Activated CD4-positive, alpha-beta T cell treated with anti-CD3 and anti-CD28 coated beads, Interleukin-2, amount 50 U/mL, for 16 hours (primary cell): ENCODE data around the gene CELF5.
"Not testable (repeated sequence)": the region's sequence is repeated elsewhere in the genome, so short reads cannot be mapped to it uniquely, and the experiment has no call there.

Experiments used
- DNase-seq: peaks from one replicate; pipeline ENCODE4 v3.0.0-alpha.2; 2020

CELF5 gene

GRCh38 chr19:3190921-3191805, 33.3 kb upstream of the CELF5 start:
- no peak for DNase-seq

- DNase-seq = not testable (repeated sequence)
Observed at GRCh38 chr19:3191806-3192104, 32.7 kb upstream of the CELF5 start.

GRCh38 chr19:3192228-3192635, 32.2 kb upstream of the CELF5 start:
- no peak for DNase-seq

GRCh38 chr19:3192684-3193083, 31.8 kb upstream of the CELF5 start:
- DNase-seq = no peak

- no peak for DNase-seq
Observed at GRCh38 chr19:3193256-3194105, 31.0 kb upstream of the CELF5 start.

GRCh38 chr19:3194106-3195087, 30.1 kb upstream of the CELF5 start:
- no peak for DNase-seq

GRCh38 chr19:3196064-3196932, 28.2 kb upstream of the CELF5 start:
- DNase-seq = no peak

- no peak for DNase-seq
Observed at GRCh38 chr19:3196933-3197205, 27.6 kb upstream of the CELF5 start.

- no peak for DNase-seq
Observed at GRCh38 chr19:3198901-3199700, 25.4 kb upstream of the CELF5 start.

- no peak for DNase-seq
Observed at GRCh38 chr19:3201072-3201700, 23.3 kb upstream of the CELF5 start.

GRCh38 chr19:3201911-3202310, 22.6 kb upstream of the CELF5 start:
- DNase-seq = no peak

- no peak for DNase-seq
Observed at GRCh38 chr19:3202346-3202745, 22.1 kb upstream of the CELF5 start.

- DNase-seq = not testable (repeated sequence)
Observed at GRCh38 chr19:3202895-3203294, 21.6 kb upstream of the CELF5 start.

GRCh38 chr19:3203805-3204645, 20.4 kb upstream of the CELF5 start:
- DNase-seq = no peak

- DNase-seq = no peak
Observed at GRCh38 chr19:3204646-3205275, 19.7 kb upstream of the CELF5 start.

- DNase-seq = no peak
Observed at GRCh38 chr19:3206216-3206953, 18.1 kb upstream of the CELF5 start.

- DNase-seq = no peak
Observed at GRCh38 chr19:3207461-3208242, 16.8 kb upstream of the CELF5 start.
